Upper lobe of left lung (tissue), 4 donors: ENCODE results near the gene BEND6.

Source experiments
- CTCF ChIP-seq, 6 experiments: fragments of 450-650 bp in 4 of 6; fragments of 200-600 bp in 2 of 6; sonication (generic) in 2 of 6; IDR thresholded peaks; one replicate each; pipeline ENCODE4 v1.5.1; 2016 to 2019; ENCODE audit warnings: antibody characterized with exemption in 6 of 6
- EP300 ChIP-seq, 4 donors: sonication (generic); formaldehyde crosslinking; IDR thresholded peaks; one replicate each; pipeline ENCODE4 v1.5.1; 2017; ENCODE audit warnings: antibody characterized with exemption in 4 of 4, control low read depth in 2 of 4
- POLR2A ChIP-seq, 4 donors: fragments of 450-650 bp; IDR thresholded peaks; one replicate each; pipeline ENCODE4 v1.5.1; 2016 to 2017; ENCODE audit warnings: antibody characterized with exemption in 4 of 4, mild to moderate bottlenecking in 2 of 4
- POLR2AphosphoS5 ChIP-seq, 2 donors: sonication (generic); formaldehyde crosslinking; IDR thresholded peaks; one replicate each; pipeline ENCODE4 v1.5.1; 2017; ENCODE audit warnings: antibody characterized with exemption in 2 of 2

- TF ChIP-seq CTCF (IDR thresholded peaks at IDR 0.05): no peak
- TF ChIP-seq EP300 (IDR thresholded peaks at IDR 0.05): no peak
- no peak for TF ChIP-seq POLR2AphosphoS5 (IDR thresholded peaks at IDR 0.05)
- TF ChIP-seq POLR2A (IDR thresholded peaks at IDR 0.05): no peak
Measured at GRCh38 chr6:56933650-56934049, 21.3 kb upstream of the BEND6 start.
